B cell (primary cell): ENCODE measurements around the gene DNAH2. TPM values are rescaled to one million over a fixed set of nuclear protein-coding genes. Genes with fewer than 3 reads are reported as not detected.

Experiments
- ATAC-seq: fragments of 200-7000 bp; cut with Tn5 transposase; one replicate; pipeline ENCODE4 v1.10.0; 2021; ENCODE audit warnings: low read depth, mild to moderate bottlenecking, moderate number of reproducible peaks, moderate library complexity
- CTCF ChIA-PET: fragments of 350-600 bp; sonication (Branson Sonifier 250); formaldehyde crosslinking; loops from one replicate; lab custom pipeline; 2021; ENCODE audit warnings: antibody characterized with exemption, inconsistent platforms; lab: Charles Lee
- POLR2A ChIA-PET: fragments of 350-600 bp; sonication (Branson Sonifier 250); formaldehyde crosslinking; loops from one replicate; lab custom pipeline; 2021; ENCODE audit warnings: antibody characterized with exemption; lab: Charles Lee
- DNase-seq: peaks from one replicate; pipeline ENCODE4 v3.0.0; 2013
- H2AFZ ChIP-seq: 2 replicates; pipeline ENCODE4 v1.6.1; 2012; ENCODE audit warnings: mild to moderate bottlenecking, low read depth, low read length; ENCODE audit not compliant: insufficient read depth, poor library complexity, severe bottlenecking
- H3K27ac ChIP-seq, 2 donors: 1 replicate in 1 of 2; 2 replicates in 1 of 2; pipeline ENCODE4 v1.5.1; 2012 to 2013; ENCODE audit warnings: low read length in 2 of 2, mild to moderate bottlenecking in 2 of 2, moderate library complexity in 1 of 2
- H3K27me3 ChIP-seq, 4 experiments: fragments of 200-600 bp in 1 of 4; sonication (generic) in 1 of 4; replicated peaks in 1 of 4; 1 replicate in 2 of 4; 2 replicates in 2 of 4; pipeline versions ENCODE4 v1.6.1 to v1.7.0; 2013 to 2016; ENCODE audit warnings: low read length in 3 of 4, mild to moderate bottlenecking in 2 of 4, mixed read lengths in 1 of 4, moderate library complexity in 1 of 4; ENCODE audit not compliant: insufficient read depth in 4 of 4, control insufficient read depth in 3 of 4; ENCODE audit errors: control extremely low read depth in 1 of 4
- H3K36me3 ChIP-seq, 2 experiments: replicated peaks in 1 of 2; 1 replicate in 1 of 2; 2 replicates in 1 of 2; pipeline versions ENCODE4 v1.6.1 to v1.7.1; 2013; ENCODE audit warnings: low read length in 1 of 2; ENCODE audit not compliant: insufficient read depth in 2 of 2, control insufficient read depth in 1 of 2; ENCODE audit errors: control extremely low read depth in 1 of 2, extremely low read depth in 1 of 2
- H3K4me1 ChIP-seq, 2 donors: fragments of 200-600 bp in 1 of 2; sonication (generic) in 1 of 2; 1 replicate in 1 of 2; 2 replicates in 1 of 2; pipeline versions ENCODE4 v1.5.1 to v1.6.1; 2013 to 2017; ENCODE audit warnings: low read length in 2 of 2; ENCODE audit not compliant: control insufficient read depth in 2 of 2, insufficient read depth in 2 of 2
- H3K4me2 ChIP-seq: replicated peaks from 2 replicates; pipeline ENCODE3; 2012; ENCODE audit warnings: mild to moderate bottlenecking, low read depth, low read length; ENCODE audit not compliant: poor library complexity, severe bottlenecking
- H3K4me3 ChIP-seq, 5 experiments: fragments of 200-600 bp in 1 of 5; sonication (generic) in 1 of 5; 1 replicate in 3 of 5; 2 replicates in 2 of 5; pipeline versions ENCODE4 v1.5.1 to v1.7.0; 2011 to 2016; ENCODE audit warnings: low read length in 4 of 5, mild to moderate bottlenecking in 4 of 5, low read depth in 2 of 5, control low read depth in 1 of 5, moderate library complexity in 1 of 5; ENCODE audit not compliant: insufficient read depth in 1 of 5; ENCODE audit errors: control extremely low read depth in 1 of 5, extremely low read depth in 1 of 5
- H3K79me2 ChIP-seq: fragments of 200-600 bp; sonication (generic); one replicate; pipeline ENCODE4 v1.6.0; 2016; ENCODE audit warnings: low read length; ENCODE audit not compliant: control insufficient read depth, insufficient read depth
- H3K9ac ChIP-seq: fragments of 200-600 bp; sonication (generic); 2 replicates; pipeline ENCODE4 v1.6.1; 2017; ENCODE audit warnings: mild to moderate bottlenecking, low read length, moderate library complexity
- H3K9me3 ChIP-seq, 3 donors: one replicate each; pipeline versions ENCODE4 v1.6.1 to v1.7.1; 2013; ENCODE audit warnings: low read length in 2 of 3; ENCODE audit not compliant: control insufficient read depth in 2 of 3, insufficient read depth in 1 of 3; ENCODE audit errors: control extremely low read depth in 1 of 3
- H4K20me1 ChIP-seq: 2 replicates; pipeline ENCODE4 v1.6.0; 2012; ENCODE audit warnings: mild to moderate bottlenecking, low read length; ENCODE audit not compliant: insufficient read depth, control insufficient read depth, poor library complexity, severe bottlenecking
- H3K27ac Mint-ChIP-seq: one replicate; pipeline ENCODE4 v1.8.0; 2021; ENCODE audit warnings: mixed read lengths
- H3K27me3 Mint-ChIP-seq: one replicate; pipeline ENCODE4 v1.8.0; 2021; ENCODE audit warnings: mixed read lengths
- H3K4me1 Mint-ChIP-seq: one replicate; pipeline ENCODE4 v1.8.0; 2021; ENCODE audit warnings: mixed read lengths
- H3K4me3 Mint-ChIP-seq: one replicate; pipeline ENCODE4 v1.8.0; 2021; ENCODE audit warnings: mixed read lengths
- H3K9me3 Mint-ChIP-seq: one replicate; pipeline ENCODE4 v1.8.0; 2022; ENCODE audit warnings: mixed read lengths; ENCODE audit not compliant: insufficient read depth
- EZH2 ChIP-seq: IDR thresholded peaks from 2 replicates; pipeline ENCODE4 v1.6.1; 2012; ENCODE audit warnings: borderline replicate concordance, low read depth, mild to moderate bottlenecking, moderate library complexity, low read length; ENCODE audit not compliant: insufficient read depth, poor library complexity, severe bottlenecking
- WGBS: methylation state at CpG from one replicate; pipeline ENCODE4 v1.1.5; 2013; ENCODE audit warnings: missing lambda C conversion rate; ENCODE audit not compliant: insufficient coverage; 5-methylcytosine and 5-hydroxymethylcytosine counted together
- intact Hi-C: fragments of 100-400 bp; cut with micrococcal nuclease; formaldehyde crosslinking; loops from one replicate; pipeline ENCODE4 v1.10.0; 2022
- polyA plus RNA-seq: library from polyadenylated mRNA; depleted of rRNA; stranded (reverse); fragments of >200 nt; gene quantifications from 2 replicates; pipeline ENCODE4 v1.2.3, GENCODE V29; 2012
- total RNA-seq, 2 donors: library from RNA; stranded (reverse); fragments of 120-200 nt in 1 of 2; gene quantifications; 1 replicate in 1 of 2; 2 replicates in 1 of 2; pipeline versions ENCODE4 v1.2.3 to v1.2.4, GENCODE V29; 2013 to 2022
- TF ChIP-seq, protein P1 (sequence below): fragments of 200-600 bp; IDR thresholded peaks from one replicate; pipeline ENCODE4 v1.8.0; 2022; ENCODE audit warnings: antibody characterized with exemption, mild to moderate bottlenecking

The DNAH2 gene
- total and polyA plus RNA-seq, 2 donors (not counting 1 experiment from before 2014, with no cell fraction given): 0.03 TPM; not detected in 1

DNA sequence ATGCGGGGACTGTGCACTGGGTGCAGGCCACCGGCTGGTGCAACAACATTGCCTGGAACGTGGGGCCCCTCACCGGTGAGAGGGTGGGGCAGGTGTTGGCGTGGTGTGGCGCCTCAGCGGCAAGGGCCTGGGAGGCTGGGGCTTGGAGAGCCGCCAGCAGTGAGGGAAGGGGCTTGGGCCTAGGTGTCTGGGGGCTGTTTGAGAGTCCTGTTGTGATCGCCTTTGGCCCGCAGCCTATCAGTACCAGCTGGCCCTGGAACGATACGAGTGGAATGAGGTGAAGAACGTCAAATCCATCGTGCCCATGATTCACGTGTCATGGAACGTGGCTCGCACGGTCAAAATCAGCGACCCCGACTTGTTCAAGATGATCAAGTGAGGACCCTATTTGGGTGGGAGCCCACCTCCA lies 134.7 kb downstream of the DNAH2 start:
- Mint-ChIP-seq H3K27me3 (no peaks in the 10 kb centered on the region), H3K4me3 (peak overlapping the region; percentile 71), H3K27ac (peak overlapping the region; percentile 82), H3K9me3 (no peaks in the 10 kb centered on the region), H3K4me1 (peaks cover 22% of the 10 kb centered on the region)
- Histone ChIP-seq H3K79me2 (peaks cover 10% of the 10 kb centered on the region), H3K36me3 (peaks cover 0 to 27% of the 10 kb centered on the region in 2 experiments), H3K4me1 (peaks cover 21 to 35% of the 10 kb centered on the region in 2 donors), H3K27ac (no peak overlapping the region), H2AFZ (no peak overlapping the region), H3K9ac (no peak overlapping the region), H3K4me3 (no peak overlapping the region), H3K9me3 (no peaks in the 10 kb centered on the region), H3K27me3 (no peaks in the 10 kb centered on the region), H4K20me1 (peaks cover 64% of the 10 kb centered on the region), H3K4me2 (peak overlapping the region; percentile 73)
- ChIA-PET POLR2A (no interaction called here), CTCF (interaction anchor here (0.6 to 4.0 kb wide), 5 partner anchors 18 to 52 kb away, joined by 3 to 49 read pairs (median 4); partner anchors contain the start of gene KDM6B)
- no peak for TF ChIP-seq EZH2
- TF ChIP-seq, protein P1, sequence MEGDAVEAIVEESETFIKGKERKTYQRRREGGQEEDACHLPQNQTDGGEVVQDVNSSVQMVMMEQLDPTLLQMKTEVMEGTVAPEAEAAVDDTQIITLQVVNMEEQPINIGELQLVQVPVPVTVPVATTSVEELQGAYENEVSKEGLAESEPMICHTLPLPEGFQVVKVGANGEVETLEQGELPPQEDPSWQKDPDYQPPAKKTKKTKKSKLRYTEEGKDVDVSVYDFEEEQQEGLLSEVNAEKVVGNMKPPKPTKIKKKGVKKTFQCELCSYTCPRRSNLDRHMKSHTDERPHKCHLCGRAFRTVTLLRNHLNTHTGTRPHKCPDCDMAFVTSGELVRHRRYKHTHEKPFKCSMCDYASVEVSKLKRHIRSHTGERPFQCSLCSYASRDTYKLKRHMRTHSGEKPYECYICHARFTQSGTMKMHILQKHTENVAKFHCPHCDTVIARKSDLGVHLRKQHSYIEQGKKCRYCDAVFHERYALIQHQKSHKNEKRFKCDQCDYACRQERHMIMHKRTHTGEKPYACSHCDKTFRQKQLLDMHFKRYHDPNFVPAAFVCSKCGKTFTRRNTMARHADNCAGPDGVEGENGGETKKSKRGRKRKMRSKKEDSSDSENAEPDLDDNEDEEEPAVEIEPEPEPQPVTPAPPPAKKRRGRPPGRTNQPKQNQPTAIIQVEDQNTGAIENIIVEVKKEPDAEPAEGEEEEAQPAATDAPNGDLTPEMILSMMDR: no peak
- intact Hi-C loops: no loop called here
- ATAC-seq: no peak
- no peak for DNase-seq
- 87% methylated on average over 20 of the region's 20 CpGs for WGBS

DNA sequence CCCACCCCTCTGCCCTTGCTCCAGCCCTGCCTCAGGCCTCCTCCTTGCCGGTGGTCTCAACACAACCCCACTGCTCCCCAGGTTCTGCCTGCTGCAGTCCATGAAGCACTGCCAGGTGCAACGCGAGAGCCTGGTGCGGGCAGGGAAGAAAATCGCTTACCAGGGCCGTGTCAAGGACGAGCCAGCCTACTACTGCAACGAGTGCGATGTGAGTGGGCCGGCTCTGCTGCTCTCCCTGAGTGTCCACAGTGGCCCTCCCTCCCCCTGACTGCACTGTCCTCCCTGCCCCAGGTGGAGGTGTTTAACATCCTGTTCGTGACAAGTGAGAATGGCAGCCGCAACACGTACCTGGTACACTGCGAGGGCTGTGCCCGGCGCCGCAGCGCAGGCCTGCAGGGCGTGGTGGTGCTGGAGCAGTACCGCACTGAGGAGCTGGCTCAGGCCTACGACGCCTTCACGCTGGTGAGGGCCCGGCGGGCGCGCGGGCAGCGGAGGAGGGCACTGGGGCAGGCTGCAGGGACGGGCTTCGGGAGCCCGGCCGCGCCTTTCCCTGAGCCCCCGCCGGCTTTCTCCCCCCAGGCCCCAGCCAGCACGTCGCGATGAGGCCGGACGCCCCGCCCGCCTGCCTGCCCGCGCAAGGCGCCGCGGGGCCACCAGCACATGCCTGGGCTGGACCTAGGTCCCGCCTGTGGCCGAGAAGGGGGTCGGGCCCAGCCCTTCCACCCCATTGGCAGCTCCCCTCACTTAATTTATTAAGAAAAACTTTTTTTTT lies 135.6 kb downstream of the DNAH2 start:
- no peak overlapping the region for H3K27ac ChIP-seq
- no peak overlapping the region for H2AFZ ChIP-seq
- no peaks in the 10 kb centered on the region for H3K27me3 ChIP-seq
- no peak overlapping the region for H3K27ac Mint-ChIP-seq
- peaks cover 56% of the 10 kb centered on the region for H4K20me1 ChIP-seq
- peaks cover 9% of the 10 kb centered on the region for H3K79me2 ChIP-seq
- 96% methylated on average over 48 of the region's 51 CpGs for WGBS
- H3K4me1 Mint-ChIP-seq: peaks cover 22% of the 10 kb centered on the region
- peaks cover 0 to 21% of the 10 kb centered on the region in 2 experiments for H3K36me3 ChIP-seq
- no peak overlapping the region for H3K9ac ChIP-seq
- H3K4me1 ChIP-seq: peaks cover 21 to 36% of the 10 kb centered on the region in 2 donors
- intact Hi-C loops: no loop called here
- H3K9me3 Mint-ChIP-seq: no peaks in the 10 kb centered on the region
- no peaks in the 10 kb centered on the region for H3K9me3 ChIP-seq
- ChIA-PET CTCF (interaction anchor here (0.6 to 4.0 kb wide), 3 partner anchors 10 to 32 kb away, joined by 3 to 49 read pairs (median 3); partner anchors contain the start of gene KDM6B), POLR2A (interaction anchor here (0.7 kb wide), 1 partner anchor 136 kb away, joined by 4 read pairs; no protein-coding TSS in a partner anchor)
- no peaks in the 10 kb centered on the region for H3K27me3 Mint-ChIP-seq
- H3K4me2 ChIP-seq: no peak overlapping the region
- DNase-seq: peak; percentile 60
- TF ChIP-seq, protein P1: no peak
- no peak for TF ChIP-seq EZH2
- H3K4me3 Mint-ChIP-seq: no peak overlapping the region
- ATAC-seq: no peak
- no peak overlapping the region for H3K4me3 ChIP-seq
